GM18511 (cell line): Measurements from ENCODE around the gene BAZ1B.
"Not testable (repeated sequence)": the region's sequence is repeated elsewhere in the genome, so short reads cannot be mapped to it uniquely, and the experiment has no call there.

ENCODE experiments used
- ATAC-seq: cut with Tn5 transposase; IDR thresholded peaks from one replicate; pipeline ENCODE4 v1.9.1; 2021; ENCODE audit warnings: mild to moderate bottlenecking, moderate library complexity; ENCODE audit not compliant: unreplicated experiment

Gene BAZ1B

GRCh38 chr7:73429622-73430505, 92.2 kb downstream of the BAZ1B start:
- ATAC-seq: no peak

GRCh38 chr7:73429215-73429614, 92.9 kb downstream of the BAZ1B start:
- ATAC-seq: no peak

- no peak for ATAC-seq
Observed at GRCh38 chr7:73427902-73428787, 93.9 kb downstream of the BAZ1B start.

GRCh38 chr7:73426016-73426415, 96.1 kb downstream of the BAZ1B start:
- no peak for ATAC-seq

- ATAC-seq: no peak
Observed at GRCh38 chr7:73425356-73425983, 96.6 kb downstream of the BAZ1B start.

- no peak for ATAC-seq
Observed at GRCh38 chr7:73424489-73424885, 97.6 kb downstream of the BAZ1B start.

- ATAC-seq: no peak
Observed at GRCh38 chr7:73423519-73424488, 98.3 kb downstream of the BAZ1B start.

- not testable (repeated sequence) for ATAC-seq
Observed at GRCh38 chr7:73420610-73421009, 101.5 kb downstream of the BAZ1B start.

GRCh38 chr7:73420016-73420415, 102.1 kb downstream of the BAZ1B start:
- not testable (repeated sequence) for ATAC-seq

GRCh38 chr7:73418113-73418703, 103.9 kb downstream of the BAZ1B start:
- ATAC-seq: no peak

- ATAC-seq: not testable (repeated sequence)
Observed at GRCh38 chr7:73410541-73411131, 111.5 kb downstream of the BAZ1B start.

- ATAC-seq: not testable (repeated sequence)
Observed at GRCh38 chr7:73404860-73405259, 117.2 kb downstream of the BAZ1B start.

GRCh38 chr7:73399185-73400050, 122.7 kb downstream of the BAZ1B start:
- ATAC-seq: not testable (repeated sequence)

GRCh38 chr7:73397521-73398281, 124.4 kb downstream of the BAZ1B start:
- no peak for ATAC-seq

- ATAC-seq: no peak
Observed at GRCh38 chr7:73395538-73396503, 126.3 kb downstream of the BAZ1B start.

- no peak for ATAC-seq
Observed at GRCh38 chr7:73394422-73394821, 127.7 kb downstream of the BAZ1B start.
